ENCODE measurements around the gene SPNS1. TPM values are rescaled to one million over a fixed set of nuclear protein-coding genes. Genes with fewer than 3 reads are reported as not detected.

The SPNS1 gene
- total RNA-seq, 6 experiments from 2014 or later, result 36.9 to 43.0 (median 39.9) TPM

Other genes with a start within 250 kb of the SPNS1 start
- under 1 TPM; 0.16 to 0.86 (median 0.45) TPM for gene NPIPB9, start 223.0 kb upstream of the SPNS1 start, total RNA-seq (2021; fragmentation: NEBNext Ultra II Directional; extraction: Animal tissue kit (Norgen Biotek cat#: 25700))
- 100 to 1,000 TPM; 125 to 152 (median 134) TPM for gene ATXN2L, start 151.8 kb upstream of the SPNS1 start, total RNA-seq (2021; fragmentation: NEBNext Ultra II Directional; extraction: Animal tissue kit (Norgen Biotek cat#: 25700))
- gene TUFM, start 128.4 kb upstream of the SPNS1 start, total RNA-seq (2021; fragmentation: NEBNext Ultra II Directional; extraction: Animal tissue kit (Norgen Biotek cat#: 25700)), result 100 to 1,000 TPM; 140 to 194 (median 158) TPM
- gene SH2B1, start 110.9 kb upstream of the SPNS1 start, total RNA-seq (2021; fragmentation: NEBNext Ultra II Directional; extraction: Animal tissue kit (Norgen Biotek cat#: 25700)), result 10 to 100 TPM; 33.9 to 41.0 (median 37.6) TPM
- under 1 TPM; 0.26 to 0.85 (median 0.54) TPM for gene ATP2A1, start 96.3 kb upstream of the SPNS1 start, total RNA-seq (2021; fragmentation: NEBNext Ultra II Directional; extraction: Animal tissue kit (Norgen Biotek cat#: 25700))
- gene RABEP2, start 49.5 kb upstream of the SPNS1 start, total RNA-seq (2021; fragmentation: NEBNext Ultra II Directional; extraction: Animal tissue kit (Norgen Biotek cat#: 25700)), result 10 to 100 TPM; 19.8 to 24.9 (median 21.9) TPM
- gene CD19, start 42.8 kb upstream of the SPNS1 start, total RNA-seq (2021; fragmentation: NEBNext Ultra II Directional; extraction: Animal tissue kit (Norgen Biotek cat#: 25700)), result not detected
- gene NFATC2IP, start 23.8 kb upstream of the SPNS1 start, total RNA-seq (2021; fragmentation: NEBNext Ultra II Directional; extraction: Animal tissue kit (Norgen Biotek cat#: 25700)), result 10 to 100 TPM; 18.1 to 21.9 (median 19.9) TPM
- gene LAT, start 10.3 kb downstream of the SPNS1 start, total RNA-seq (2021; fragmentation: NEBNext Ultra II Directional; extraction: Animal tissue kit (Norgen Biotek cat#: 25700)), result 1 to 10 TPM; 2.9 to 5.0 (median 4.4) TPM

All from HFFc6 (cell line).